K562 (cell line): Measurements from ENCODE around the gene EIF4E1B. TPM values are rescaled to one million over a fixed set of nuclear protein-coding genes. Genes with fewer than 3 reads are reported as not detected.
A peak's percentile ranks its signal among the peaks of the same experiment; 100 is the strongest.

Source experiments
- CBX2 ChIP-seq: fragments of 200-600 bp; sonication (generic); IDR thresholded peaks from one replicate; pipeline ENCODE4 v1.6.1; 2012; ENCODE audit warnings: mild to moderate bottlenecking, low read length, inconsistent platforms; ENCODE audit not compliant: insufficient read depth, poor library complexity, severe bottlenecking
- DPF2 ChIP-seq: fragments of 450-650 bp; IDR thresholded peaks from 2 replicates; pipeline ENCODE4 v1.6.1; 2016
- GTF2F1 ChIP-seq: IDR thresholded peaks from 2 replicates; pipeline ENCODE4 v1.6.1; 2011; ENCODE audit warnings: low read depth, low read length, improper control_type of control experiment
- JUNB ChIP-seq: fragments of 450-650 bp; formaldehyde crosslinking; conservative IDR thresholded peaks from 2 replicates; pipeline ENCODE4 v1.4.0; 2020; ENCODE audit warnings: mild to moderate bottlenecking
- KDM4B ChIP-seq, 2 experiments: fragments of 450-650 bp in 1 of 2; sonication (generic) in 1 of 2; IDR thresholded peaks; 2 replicates each; pipeline ENCODE4 v1.6.1; 2016 to 2017; ENCODE audit warnings: borderline replicate concordance in 2 of 2, antibody characterized with exemption in 1 of 2, low read depth in 1 of 2, mild to moderate bottlenecking in 1 of 2
- NCOA4 ChIP-seq: fragments of 450-650 bp; IDR thresholded peaks from 2 replicates; pipeline ENCODE4 v1.6.1; 2018; ENCODE audit warnings: mild to moderate bottlenecking; ENCODE audit not compliant: partially characterized antibody
- NFATC3 ChIP-seq: fragments of 450-650 bp; IDR thresholded peaks from 2 replicates; pipeline ENCODE4 v1.6.1; 2017; ENCODE audit warnings: mild to moderate bottlenecking
- NFIC ChIP-seq: fragments of 450-650 bp; IDR thresholded peaks from 2 replicates; pipeline ENCODE4 v1.6.1; 2017; ENCODE audit warnings: mild to moderate bottlenecking, inconsistent platforms
- PCBP2 ChIP-seq: fragments of 200-400 bp; formaldehyde crosslinking; IDR thresholded peaks from 2 replicates; pipeline ENCODE4 v1.6.1; 2018; ENCODE audit warnings: low read length, low read depth, mild to moderate bottlenecking, moderate library complexity; ENCODE audit not compliant: poor library complexity, severe bottlenecking
- RAD51 ChIP-seq: fragments of 450-650 bp; IDR thresholded peaks from 2 replicates; pipeline ENCODE4 v1.7.1; 2016; ENCODE audit warnings: low read depth, mild to moderate bottlenecking, borderline replicate concordance
- SIRT6 ChIP-seq: IDR thresholded peaks from one replicate; pipeline ENCODE4 v1.6.1; 2012; ENCODE audit warnings: low read depth, mild to moderate bottlenecking, control low read depth, inconsistent platforms, low read length, moderate library complexity
- SRSF7 ChIP-seq: fragments of 200-400 bp; formaldehyde crosslinking; optimal IDR thresholded peaks from 2 replicates; pipeline ENCODE3; 2017; ENCODE audit warnings: mild to moderate bottlenecking, low read depth, low read length
- polyA plus RNA-seq, 8 experiments: library from polyadenylated mRNA; depleted of rRNA in 4 of 8; stranded (reverse) in 5 of 8; unstranded in 3 of 8; fragments of >200 nt; fragmentation: Nextera tagmentation in 2 of 8; fragmentation: Illumina TruSeq in 1 of 8; extraction: Ambion mirVana in 2 of 8; extraction: Trizol in 1 of 8; gene quantifications; 2 replicates each; pipeline versions ENCODE4 v1.2.1 to v1.2.3, GENCODE V29; 2011 to 2014; ENCODE audit warnings: inconsistent platforms in 1 of 8, missing spikeins in 1 of 8
- total RNA-seq, 7 experiments: library from RNA; depleted of rRNA in 6 of 7; stranded (reverse); fragments of >200 nt in 6 of 7; fragmentation: Illumina TruSeq in 2 of 7; extraction: Trizol in 2 of 7; gene quantifications; 2 replicates each; pipeline versions ENCODE4 v1.2.1 to v1.2.3, GENCODE V29; 2011 to 2021; ENCODE audit warnings: low replicate concordance in 1 of 7
- TF ChIP-seq, protein P1 (sequence below): fragments of 450-650 bp; formaldehyde crosslinking; IDR thresholded peaks from 2 replicates; pipeline ENCODE4 v1.4.0; 2020; ENCODE audit warnings: mild to moderate bottlenecking, moderate library complexity
- TF ChIP-seq, protein P2 (sequence below), 2 experiments: IDR thresholded peaks in 1 of 2; conservative IDR thresholded peaks in 1 of 2; 2 replicates each; pipeline ENCODE4 v1.6.1; 2016; ENCODE audit warnings: low read depth in 2 of 2, mild to moderate bottlenecking in 1 of 2, missing compliant biosample characterization in 1 of 2, missing genetic modification characterization in 1 of 2, moderate library complexity in 1 of 2
- TF ChIP-seq, protein P3 (sequence below): sonication (generic); formaldehyde crosslinking; IDR thresholded peaks from 2 replicates; pipeline ENCODE4 v1.8.1; 2023; ENCODE audit warnings: mild to moderate bottlenecking, missing genetic modification reagents
- TF ChIP-seq, protein P4 (sequence below): sonication (generic); formaldehyde crosslinking; IDR thresholded peaks from 2 replicates; pipeline ENCODE4 v1.8.0; 2022; ENCODE audit warnings: mild to moderate bottlenecking, missing genetic modification reagents
- TF ChIP-seq, protein P5 (sequence below): sonication (generic); formaldehyde crosslinking; IDR thresholded peaks from 2 replicates; pipeline ENCODE4 v1.8.0; 2022; ENCODE audit warnings: missing genetic modification reagents, mild to moderate bottlenecking, moderate library complexity, borderline replicate concordance

Gene EIF4E1B
- total and polyA plus RNA-seq, 9 of the 15 experiments (the other 6 are each of a cell fraction or from before 2014, with no cell fraction given): not detected

DNA sequence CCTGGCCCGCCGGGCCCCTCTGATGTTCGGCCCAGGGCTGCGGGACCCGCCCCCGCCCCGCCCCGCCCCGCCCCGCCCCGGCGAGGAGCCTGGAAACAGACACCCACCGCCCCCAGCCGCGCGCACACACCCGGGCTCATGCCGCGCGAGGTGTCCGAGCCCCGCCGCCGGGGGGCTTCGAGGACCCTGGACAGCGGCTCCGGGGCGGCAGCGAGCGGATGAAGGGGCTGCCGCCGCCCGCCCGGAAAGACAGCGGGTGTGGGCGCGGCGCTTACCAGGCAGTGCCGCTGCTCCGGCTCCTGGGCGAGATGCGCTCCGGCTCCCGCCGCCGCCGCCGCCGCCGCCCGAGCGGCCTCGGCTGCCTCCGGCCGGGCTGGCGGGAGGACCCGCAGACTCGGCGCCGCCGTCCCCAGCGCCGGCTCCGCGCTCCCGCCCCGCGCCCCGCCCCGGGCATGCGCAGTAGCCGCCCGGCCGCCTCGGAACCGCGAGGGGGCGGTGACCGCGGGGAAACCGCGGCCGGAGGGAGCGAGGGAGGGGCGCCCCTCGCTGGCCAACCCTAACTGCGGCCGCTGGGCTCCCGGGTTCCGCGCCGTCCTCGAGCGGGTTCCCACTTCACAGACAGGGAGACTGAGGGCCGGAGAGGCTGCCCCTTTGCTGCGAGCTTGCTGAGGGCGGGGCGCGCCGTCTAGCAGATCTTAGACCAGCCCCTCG is 20.6 kb upstream of the EIF4E1B start, which contains the start of gene GPRIN1 (continued):
- TF ChIP-seq, protein P1, sequence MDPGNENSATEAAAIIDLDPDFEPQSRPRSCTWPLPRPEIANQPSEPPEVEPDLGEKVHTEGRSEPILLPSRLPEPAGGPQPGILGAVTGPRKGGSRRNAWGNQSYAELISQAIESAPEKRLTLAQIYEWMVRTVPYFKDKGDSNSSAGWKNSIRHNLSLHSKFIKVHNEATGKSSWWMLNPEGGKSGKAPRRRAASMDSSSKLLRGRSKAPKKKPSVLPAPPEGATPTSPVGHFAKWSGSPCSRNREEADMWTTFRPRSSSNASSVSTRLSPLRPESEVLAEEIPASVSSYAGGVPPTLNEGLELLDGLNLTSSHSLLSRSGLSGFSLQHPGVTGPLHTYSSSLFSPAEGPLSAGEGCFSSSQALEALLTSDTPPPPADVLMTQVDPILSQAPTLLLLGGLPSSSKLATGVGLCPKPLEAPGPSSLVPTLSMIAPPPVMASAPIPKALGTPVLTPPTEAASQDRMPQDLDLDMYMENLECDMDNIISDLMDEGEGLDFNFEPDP (CRISPR knock-in tag): no peak
- no peak for TF ChIP-seq GTF2F1
- no peak for TF ChIP-seq SIRT6
- TF ChIP-seq, protein P2, sequence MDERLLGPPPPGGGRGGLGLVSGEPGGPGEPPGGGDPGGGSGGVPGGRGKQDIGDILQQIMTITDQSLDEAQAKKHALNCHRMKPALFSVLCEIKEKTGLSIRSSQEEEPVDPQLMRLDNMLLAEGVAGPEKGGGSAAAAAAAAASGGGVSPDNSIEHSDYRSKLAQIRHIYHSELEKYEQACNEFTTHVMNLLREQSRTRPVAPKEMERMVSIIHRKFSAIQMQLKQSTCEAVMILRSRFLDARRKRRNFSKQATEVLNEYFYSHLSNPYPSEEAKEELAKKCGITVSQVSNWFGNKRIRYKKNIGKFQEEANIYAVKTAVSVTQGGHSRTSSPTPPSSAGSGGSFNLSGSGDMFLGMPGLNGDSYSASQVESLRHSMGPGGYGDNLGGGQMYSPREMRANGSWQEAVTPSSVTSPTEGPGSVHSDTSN (CRISPR knock-in tag; IDR thresholded peaks at IDR 0.05; ENCODE audit: low read depth): no peak
- TF ChIP-seq, protein P2 (tag; conservative IDR thresholded peaks at IDR 0.05; ENCODE audit: low read depth): no peak
- TF ChIP-seq, protein P3, sequence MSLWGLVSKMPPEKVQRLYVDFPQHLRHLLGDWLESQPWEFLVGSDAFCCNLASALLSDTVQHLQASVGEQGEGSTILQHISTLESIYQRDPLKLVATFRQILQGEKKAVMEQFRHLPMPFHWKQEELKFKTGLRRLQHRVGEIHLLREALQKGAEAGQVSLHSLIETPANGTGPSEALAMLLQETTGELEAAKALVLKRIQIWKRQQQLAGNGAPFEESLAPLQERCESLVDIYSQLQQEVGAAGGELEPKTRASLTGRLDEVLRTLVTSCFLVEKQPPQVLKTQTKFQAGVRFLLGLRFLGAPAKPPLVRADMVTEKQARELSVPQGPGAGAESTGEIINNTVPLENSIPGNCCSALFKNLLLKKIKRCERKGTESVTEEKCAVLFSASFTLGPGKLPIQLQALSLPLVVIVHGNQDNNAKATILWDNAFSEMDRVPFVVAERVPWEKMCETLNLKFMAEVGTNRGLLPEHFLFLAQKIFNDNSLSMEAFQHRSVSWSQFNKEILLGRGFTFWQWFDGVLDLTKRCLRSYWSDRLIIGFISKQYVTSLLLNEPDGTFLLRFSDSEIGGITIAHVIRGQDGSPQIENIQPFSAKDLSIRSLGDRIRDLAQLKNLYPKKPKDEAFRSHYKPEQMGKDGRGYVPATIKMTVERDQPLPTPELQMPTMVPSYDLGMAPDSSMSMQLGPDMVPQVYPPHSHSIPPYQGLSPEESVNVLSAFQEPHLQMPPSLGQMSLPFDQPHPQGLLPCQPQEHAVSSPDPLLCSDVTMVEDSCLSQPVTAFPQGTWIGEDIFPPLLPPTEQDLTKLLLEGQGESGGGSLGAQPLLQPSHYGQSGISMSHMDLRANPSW (CRISPR knock-in tag): no peak
- no peak for TF ChIP-seq CBX2
- TF ChIP-seq NFIC: peak; percentile 37; the same call in 1 of the 2 replicates
- TF ChIP-seq JUNB (CRISPR knock-in tag): no peak
- no peak; the same call in 1 of the 2 replicates for TF ChIP-seq DPF2
- TF ChIP-seq, protein P4, sequence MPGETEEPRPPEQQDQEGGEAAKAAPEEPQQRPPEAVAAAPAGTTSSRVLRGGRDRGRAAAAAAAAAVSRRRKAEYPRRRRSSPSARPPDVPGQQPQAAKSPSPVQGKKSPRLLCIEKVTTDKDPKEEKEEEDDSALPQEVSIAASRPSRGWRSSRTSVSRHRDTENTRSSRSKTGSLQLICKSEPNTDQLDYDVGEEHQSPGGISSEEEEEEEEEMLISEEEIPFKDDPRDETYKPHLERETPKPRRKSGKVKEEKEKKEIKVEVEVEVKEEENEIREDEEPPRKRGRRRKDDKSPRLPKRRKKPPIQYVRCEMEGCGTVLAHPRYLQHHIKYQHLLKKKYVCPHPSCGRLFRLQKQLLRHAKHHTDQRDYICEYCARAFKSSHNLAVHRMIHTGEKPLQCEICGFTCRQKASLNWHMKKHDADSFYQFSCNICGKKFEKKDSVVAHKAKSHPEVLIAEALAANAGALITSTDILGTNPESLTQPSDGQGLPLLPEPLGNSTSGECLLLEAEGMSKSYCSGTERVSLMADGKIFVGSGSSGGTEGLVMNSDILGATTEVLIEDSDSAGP: no peak
- TF ChIP-seq KDM4B (IDR thresholded peaks at IDR 0.05; ENCODE audit: borderline replicate concordance in 2 of 2, low read depth in 1 of 2): no peak
- TF ChIP-seq NCOA4: no peak
- TF ChIP-seq, protein P5, sequence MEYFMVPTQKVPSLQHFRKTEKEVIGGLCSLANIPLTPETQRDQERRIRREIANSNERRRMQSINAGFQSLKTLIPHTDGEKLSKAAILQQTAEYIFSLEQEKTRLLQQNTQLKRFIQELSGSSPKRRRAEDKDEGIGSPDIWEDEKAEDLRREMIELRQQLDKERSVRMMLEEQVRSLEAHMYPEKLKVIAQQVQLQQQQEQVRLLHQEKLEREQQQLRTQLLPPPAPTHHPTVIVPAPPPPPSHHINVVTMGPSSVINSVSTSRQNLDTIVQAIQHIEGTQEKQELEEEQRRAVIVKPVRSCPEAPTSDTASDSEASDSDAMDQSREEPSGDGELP: peak; percentile 44; the same call in 1 of the 2 replicates
- TF ChIP-seq RAD51: no peak
- no peak for TF ChIP-seq SRSF7
- TF ChIP-seq NFATC3: no peak
- no peak for TF ChIP-seq PCBP2
